GM12878 (cell line): ENCODE measurements around the gene LRP1B. TPM values are rescaled to one million over a fixed set of nuclear protein-coding genes. Genes with fewer than 3 reads are reported as not detected.

Experiments
- ATAC-seq: fragments of 200-7000 bp; cut with Tn5 transposase; 3 replicates; pipeline ENCODE4 v1.9.1; 2020; ENCODE audit warnings: mild to moderate bottlenecking, moderate library complexity
- BruUV-seq: library from RNA; stranded (reverse); fragments of 400-500 nt; replicated peaks from 2 replicates; lab custom pipeline; 2021; lab: Mats Ljungman, UMichigan
- CTCF ChIA-PET: fragments of 300-600 bp; sonication (Branson Sonifier 250); formaldehyde crosslinking; extraction: SDS; loops from one replicate; lab custom pipeline; 2021; ENCODE audit warnings: inconsistent platforms; lab: Yijun Ruan, JAX
- POLR2A ChIA-PET: fragments of 350-600 bp; formaldehyde crosslinking; extraction: SDS; loops from one replicate; lab custom pipeline; 2021; ENCODE audit warnings: inconsistent platforms; lab: Charles Lee
- RAD21 ChIA-PET: fragments of 300-600 bp; sonication (Branson Sonifier 250); formaldehyde crosslinking; loops from one replicate; lab custom pipeline; 2023; ENCODE audit warnings: antibody characterized with exemption; ENCODE audit not compliant: unreplicated experiment; lab: Charles Lee
- SMC1A ChIA-PET: fragments of 300-600 bp; sonication (Branson Sonifier 250); formaldehyde crosslinking; loops from one replicate; lab custom pipeline; 2023; ENCODE audit not compliant: unreplicated experiment, uncharacterized antibody; lab: Charles Lee
- DNase-seq: peaks from one replicate; pipeline ENCODE4 v3.0.0-alpha.2; 2011; ENCODE audit warnings: low read depth, low spot score
- FAIRE-seq: peaks from 3 replicates; lab custom pipeline; 2011; peaks lifted over from hg19 to GRCh38; lab: Jason Lieb, UNC
- H2AFZ ChIP-seq: 2 replicates; pipeline ENCODE4 v1.6.0; 2011; ENCODE audit warnings: low read depth, low read length, control low read depth; ENCODE audit not compliant: control insufficient read depth
- H3K27ac ChIP-seq: 2 replicates; pipeline ENCODE4 v1.5.1; 2011; ENCODE audit warnings: control low read depth; ENCODE audit not compliant: control insufficient read depth, insufficient read depth
- H3K27me3 ChIP-seq, 2 experiments: replicated peaks in 1 of 2; 2 replicates each; pipeline versions ENCODE4 v1.6.0 to v1.6.1; 2011; ENCODE audit warnings: low read length in 1 of 2; ENCODE audit not compliant: control insufficient read depth in 2 of 2, insufficient read depth in 2 of 2
- H3K36me3 ChIP-seq, 2 experiments: 2 replicates each; pipeline ENCODE4 v1.5.1; 2011; ENCODE audit warnings: low read length in 1 of 2; ENCODE audit not compliant: control insufficient read depth in 2 of 2, insufficient read depth in 2 of 2
- H3K4me1 ChIP-seq: 2 replicates; pipeline ENCODE4 v1.6.1; 2011; ENCODE audit warnings: mild to moderate bottlenecking, low read length, moderate library complexity, mixed read lengths; ENCODE audit not compliant: control insufficient read depth, insufficient read depth
- H3K4me2 ChIP-seq: 2 replicates; pipeline ENCODE4 v1.6.0; 2011; ENCODE audit warnings: control low read depth; ENCODE audit not compliant: control insufficient read depth, insufficient read depth
- H3K4me3 ChIP-seq: fragments of 200-600 bp; sonication (generic); 2 replicates; pipeline ENCODE4 v1.5.1; 2016
- H3K79me2 ChIP-seq: 2 replicates; pipeline ENCODE4 v1.6.0; 2011; ENCODE audit warnings: low read length; ENCODE audit not compliant: control insufficient read depth, insufficient read depth
- H3K9ac ChIP-seq: 2 replicates; pipeline ENCODE4 v1.8.0; 2011; ENCODE audit warnings: low read length, control low read depth, mixed read lengths; ENCODE audit not compliant: control insufficient read depth, insufficient read depth
- H3K9me3 ChIP-seq: replicated peaks from 3 replicates; pipeline ENCODE4 v1.5.1; 2011; ENCODE audit warnings: mild to moderate bottlenecking, low read length; ENCODE audit not compliant: control insufficient read depth, insufficient read depth
- H4K20me1 ChIP-seq: 2 replicates; pipeline ENCODE4 v1.6.0; 2011; ENCODE audit not compliant: control insufficient read depth, insufficient read depth
- BACH1 ChIP-seq: fragments of 450-650 bp; IDR thresholded peaks from 2 replicates; pipeline ENCODE4 v1.6.1; 2017; ENCODE audit warnings: mild to moderate bottlenecking, borderline replicate concordance
- HCFC1 ChIP-seq: fragments of 150-350 bp; IDR thresholded peaks from 2 replicates; pipeline ENCODE4 v1.6.1; 2014; ENCODE audit warnings: low read length
- IKZF1 ChIP-seq: fragments of 450-650 bp; conservative IDR thresholded peaks from 2 replicates; pipeline ENCODE4 v1.6.1; 2017; ENCODE audit warnings: antibody characterized with exemption, mild to moderate bottlenecking
- IRF4 ChIP-seq: IDR thresholded peaks from 2 replicates; pipeline ENCODE4 v1.6.1; 2011; ENCODE audit warnings: low read depth, low read length
- MTA3 ChIP-seq: IDR thresholded peaks from 2 replicates; pipeline ENCODE4 v1.6.1; 2012; ENCODE audit warnings: low read length, inconsistent platforms, borderline replicate concordance
- MYB ChIP-seq: fragments of 150-350 bp; IDR thresholded peaks from 2 replicates; pipeline ENCODE4 v1.6.1; 2014; ENCODE audit warnings: mild to moderate bottlenecking, low read depth, low read length, borderline replicate concordance
- TCF3 ChIP-seq: IDR thresholded peaks from 2 replicates; pipeline ENCODE4 v1.6.1; 2012; ENCODE audit warnings: low read depth, mild to moderate bottlenecking, low read length, borderline replicate concordance; ENCODE audit not compliant: insufficient read depth
- ZNF207 ChIP-seq: fragments of 450-650 bp; IDR thresholded peaks from 2 replicates; pipeline ENCODE4 v1.6.1; 2014; ENCODE audit warnings: antibody characterized with exemption, mild to moderate bottlenecking, borderline replicate concordance
- ZNF384 ChIP-seq: IDR thresholded peaks from 2 replicates; pipeline ENCODE4 v1.6.1; 2012; ENCODE audit warnings: low read depth, mild to moderate bottlenecking, low read length, improper control_type of control experiment, borderline replicate concordance
- ZNF687 ChIP-seq: fragments of 450-650 bp; IDR thresholded peaks from 2 replicates; pipeline ENCODE4 v1.6.1; 2017; ENCODE audit warnings: mild to moderate bottlenecking, moderate library complexity
- WGBS: methylation state at CpG from one replicate; pipeline ENCODE4 v1.1.6; 2016; ENCODE audit warnings: low lambda C conversion rate; ENCODE audit not compliant: insufficient replicate concordance, insufficient coverage; ENCODE audit errors: missing lambda C conversion rate; 5-methylcytosine and 5-hydroxymethylcytosine counted together
- in situ Hi-C: fragments of 300-500 bp; cut with MboI; formaldehyde crosslinking; loops from 9 replicates; pipeline ENCODE4 v1.14.3; 2018; ENCODE audit warnings: mixed read lengths
- intact Hi-C: fragments of 100-400 bp; cut with micrococcal nuclease; formaldehyde crosslinking; loops from one replicate; pipeline ENCODE4 v1.14.2; 2022; ENCODE audit not compliant: unreplicated experiment
- polyA plus RNA-seq, 11 experiments: library from polyadenylated mRNA; depleted of rRNA in 4 of 11; unstranded in 6 of 11; stranded (reverse) in 5 of 11; fragments of >200 nt; fragmentation: Nextera tagmentation in 4 of 11; fragmentation: Illumina TruSeq in 1 of 11; extraction: Ambion mirVana in 4 of 11; extraction: Trizol in 1 of 11; gene quantifications; 1 replicate in 1 of 11; 2 replicates in 10 of 11; pipeline versions ENCODE4 v1.2.1 to v1.2.3, GENCODE V29; 2011 to 2016; ENCODE audit warnings: inconsistent platforms in 2 of 11, missing spikeins in 2 of 11, low read depth in 1 of 11
- total RNA-seq, 4 experiments: library from RNA; depleted of rRNA in 3 of 4; stranded (reverse); fragments of >200 nt in 3 of 4; fragmentation: Illumina TruSeq in 1 of 4; extraction: Trizol in 1 of 4; gene quantifications; 2 replicates each; pipeline versions ENCODE4 v1.2.1 to v1.2.3, GENCODE V29; 2013 to 2021
- TF ChIP-seq, protein P1 (sequence below): IDR thresholded peaks from 2 replicates; pipeline ENCODE4 v1.6.1; 2012; ENCODE audit warnings: mild to moderate bottlenecking, low read depth, low read length

LRP1B gene
- total and polyA plus RNA-seq, 10 of the 15 experiments (the other 5 are each of a cell fraction or from before 2014, with no cell fraction given) = under 0.01 to 0.06 (median 0.03) TPM; not detected in 5

DNA sequence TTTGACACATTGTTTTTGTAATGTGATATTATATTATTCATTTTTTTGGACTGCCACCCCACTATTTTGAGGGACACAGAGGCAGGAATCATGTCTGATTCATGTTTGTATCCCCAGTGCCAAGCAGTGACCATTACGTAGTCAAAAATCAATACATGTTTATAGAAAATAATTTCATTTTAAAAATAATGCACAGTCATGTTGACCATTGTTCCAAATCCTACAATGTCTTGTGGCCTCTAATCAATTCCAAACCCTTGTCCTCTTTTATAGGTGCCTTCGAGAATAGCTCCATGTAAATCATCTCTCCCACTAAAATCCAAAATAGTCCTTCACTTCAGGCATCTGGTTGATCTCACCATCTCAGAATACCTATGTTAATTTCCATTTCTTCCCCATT lies 454.7 kb downstream of the LRP1B start:
- no peak for FAIRE-seq
- in situ Hi-C loops = no loop called here
- no peak for DNase-seq
- no peaks in the 10 kb centered on the region for H3K36me3 ChIP-seq
- SMC1A ChIA-PET = interaction anchor here (1.1 kb wide), 1 partner anchor 15 kb away, joined by 4 read pairs; no protein-coding TSS in a partner anchor
- RAD21 ChIA-PET = no interaction called here
- no peaks in the 10 kb centered on the region for H3K9me3 ChIP-seq
- CTCF ChIA-PET = no interaction called here
- H3K4me3 ChIP-seq = no peak overlapping the region
- no peak for ATAC-seq
- no peak overlapping the region for H3K4me2 ChIP-seq
- BruUV-seq = no TSS peak
- H2AFZ ChIP-seq = no peak overlapping the region
- 0% methylated on average over 2 of the region's 2 CpGs for WGBS
- H3K79me2 ChIP-seq = no peaks in the 10 kb centered on the region
- intact Hi-C loops = no loop called here
- no peaks in the 10 kb centered on the region for H4K20me1 ChIP-seq
- no peak overlapping the region for H3K27ac ChIP-seq
- H3K9ac ChIP-seq = no peak overlapping the region
- no peaks in the 10 kb centered on the region for H3K4me1 ChIP-seq
- H3K27me3 ChIP-seq = no peaks in the 10 kb centered on the region
- no peak for TF ChIP-seq BACH1
- TF ChIP-seq ZNF687 = no peak
- POLR2A ChIA-PET = interaction anchor here (0.7 kb wide), 1 partner anchor 30 kb away, joined by 3 read pairs; no protein-coding TSS in a partner anchor

DNA sequence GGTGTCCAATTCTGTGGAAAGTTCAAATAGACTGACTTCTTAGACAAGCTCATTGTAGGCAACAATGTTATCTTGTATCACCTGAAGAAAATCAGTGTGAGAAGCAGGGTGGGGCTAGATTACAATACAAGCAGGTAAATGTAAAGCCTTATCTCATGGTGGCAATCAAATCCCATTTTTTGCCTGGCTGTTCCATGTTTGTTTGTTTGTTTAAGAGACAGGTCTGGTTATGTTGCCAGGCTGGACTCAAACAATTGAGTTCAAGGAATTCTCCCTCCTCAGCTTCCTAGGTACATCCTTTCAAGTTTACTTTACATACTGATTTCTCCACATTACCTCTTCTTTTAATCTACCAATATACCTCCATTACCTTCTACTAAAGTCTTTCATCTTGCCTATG lies 464.6 kb downstream of the LRP1B start:
- H3K27me3 ChIP-seq = no peaks in the 10 kb centered on the region
- ATAC-seq (no peak), DNase-seq (no peak), FAIRE-seq (no peak)
- no peak overlapping the region for H3K4me2 ChIP-seq
- no peak overlapping the region for H2AFZ ChIP-seq
- no TSS peak for BruUV-seq
- in situ Hi-C loops = no loop called here
- ChIA-PET CTCF (interaction anchor here (1.0 kb wide), 1 partner anchor 102 kb away, joined by 3 read pairs; no protein-coding TSS in a partner anchor), SMC1A (interaction anchor here (0.7 kb wide), 1 partner anchor 64 kb away, joined by 3 read pairs; no protein-coding TSS in a partner anchor), POLR2A (no interaction called here), RAD21 (no interaction called here)
- no peaks in the 10 kb centered on the region for H4K20me1 ChIP-seq
- no peaks in the 10 kb centered on the region for H3K79me2 ChIP-seq
- H3K4me3 ChIP-seq = no peak overlapping the region
- H3K36me3 ChIP-seq = no peaks in the 10 kb centered on the region
- H3K9ac ChIP-seq = no peak overlapping the region
- intact Hi-C loops = no loop called here
- no peak overlapping the region for H3K27ac ChIP-seq
- no peaks in the 10 kb centered on the region for H3K4me1 ChIP-seq
- no peaks in the 10 kb centered on the region for H3K9me3 ChIP-seq
- TF ChIP-seq MYB = no peak
- TF ChIP-seq IRF4 = no peak
- TF ChIP-seq HCFC1 = no peak
- no peak for TF ChIP-seq IKZF1
- TF ChIP-seq ZNF384 = no peak
- no peak for TF ChIP-seq MTA3
- TF ChIP-seq, protein P1, sequence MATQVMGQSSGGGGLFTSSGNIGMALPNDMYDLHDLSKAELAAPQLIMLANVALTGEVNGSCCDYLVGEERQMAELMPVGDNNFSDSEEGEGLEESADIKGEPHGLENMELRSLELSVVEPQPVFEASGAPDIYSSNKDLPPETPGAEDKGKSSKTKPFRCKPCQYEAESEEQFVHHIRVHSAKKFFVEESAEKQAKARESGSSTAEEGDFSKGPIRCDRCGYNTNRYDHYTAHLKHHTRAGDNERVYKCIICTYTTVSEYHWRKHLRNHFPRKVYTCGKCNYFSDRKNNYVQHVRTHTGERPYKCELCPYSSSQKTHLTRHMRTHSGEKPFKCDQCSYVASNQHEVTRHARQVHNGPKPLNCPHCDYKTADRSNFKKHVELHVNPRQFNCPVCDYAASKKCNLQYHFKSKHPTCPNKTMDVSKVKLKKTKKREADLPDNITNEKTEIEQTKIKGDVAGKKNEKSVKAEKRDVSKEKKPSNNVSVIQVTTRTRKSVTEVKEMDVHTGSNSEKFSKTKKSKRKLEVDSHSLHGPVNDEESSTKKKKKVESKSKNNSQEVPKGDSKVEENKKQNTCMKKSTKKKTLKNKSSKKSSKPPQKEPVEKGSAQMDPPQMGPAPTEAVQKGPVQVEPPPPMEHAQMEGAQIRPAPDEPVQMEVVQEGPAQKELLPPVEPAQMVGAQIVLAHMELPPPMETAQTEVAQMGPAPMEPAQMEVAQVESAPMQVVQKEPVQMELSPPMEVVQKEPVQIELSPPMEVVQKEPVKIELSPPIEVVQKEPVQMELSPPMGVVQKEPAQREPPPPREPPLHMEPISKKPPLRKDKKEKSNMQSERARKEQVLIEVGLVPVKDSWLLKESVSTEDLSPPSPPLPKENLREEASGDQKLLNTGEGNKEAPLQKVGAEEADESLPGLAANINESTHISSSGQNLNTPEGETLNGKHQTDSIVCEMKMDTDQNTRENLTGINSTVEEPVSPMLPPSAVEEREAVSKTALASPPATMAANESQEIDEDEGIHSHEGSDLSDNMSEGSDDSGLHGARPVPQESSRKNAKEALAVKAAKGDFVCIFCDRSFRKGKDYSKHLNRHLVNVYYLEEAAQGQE = no peak
- no peak for TF ChIP-seq ZNF207
- TF ChIP-seq TCF3 = no peak
